ENCODE data around the gene MTHFS.
"Not testable (repeated sequence)": the region's sequence is repeated elsewhere in the genome, so short reads cannot be mapped to it uniquely, and the experiment has no call there.

Gene MTHFS

GRCh38 chr15:79942741-79943481, 46.1 kb upstream of the MTHFS start:
- no peaks in the 10 kb centered on the region for H3K36me3 ChIP-seq (ENCODE audit: low read length)
- no peak for TF ChIP-seq CTCF (IDR thresholded peaks at IDR 0.05; ENCODE audit: insufficient read depth, low read length, poor library complexity, severe bottlenecking)
- TF ChIP-seq EZH2phosphoT487 (conservative IDR thresholded peaks at IDR 0.05; ENCODE audit: low read length), result no peak
- no peak overlapping the region for H3K27ac ChIP-seq (ENCODE audit: low read depth, low read length)
- no peak overlapping the region for H3K4me2 ChIP-seq (ENCODE audit: low read depth, low read length, poor library complexity, severe bottlenecking)
- no peak overlapping the region for H3K9ac ChIP-seq (ENCODE audit: low read length)
- H3K27me3 ChIP-seq (ENCODE audit: low read length), result no peaks in the 10 kb centered on the region
- no peak overlapping the region for H2AFZ ChIP-seq (ENCODE audit: low read depth, low read length, severe bottlenecking)
- H3K79me2 ChIP-seq (ENCODE audit: insufficient read depth, low read length), result no peaks in the 10 kb centered on the region
- no peaks in the 10 kb centered on the region for H3K9me2 ChIP-seq (replicated peaks; ENCODE audit: insufficient read depth, low read length)
- H3K4me3 ChIP-seq (ENCODE audit: insufficient read depth, low read length, poor library complexity, severe bottlenecking), result no peak overlapping the region
- no peaks in the 10 kb centered on the region for H3K9me3 ChIP-seq (ENCODE audit: insufficient read depth, low read length)
- no peaks in the 10 kb centered on the region for H3F3A ChIP-seq (ENCODE audit: insufficient read depth)
- no peaks in the 10 kb centered on the region for H4K20me1 ChIP-seq (ENCODE audit: low read depth, low read length)

GRCh38 chr15:79939399-79939798, 42.6 kb upstream of the MTHFS start:
- Histone ChIP-seq H3K9ac (ENCODE audit: low read length) (no peak overlapping the region), H3K9me2 (replicated peaks; ENCODE audit: insufficient read depth, low read length) (no peaks in the 10 kb centered on the region), H3K36me3 (ENCODE audit: low read length) (no peaks in the 10 kb centered on the region), H3F3A (ENCODE audit: insufficient read depth) (no peaks in the 10 kb centered on the region), H3K27me3 (ENCODE audit: low read length) (no peaks in the 10 kb centered on the region), H3K27ac (ENCODE audit: low read depth, low read length) (no peak overlapping the region), H3K4me2 (ENCODE audit: low read depth, low read length, poor library complexity, severe bottlenecking) (no peak overlapping the region), H3K4me3 (ENCODE audit: insufficient read depth, low read length, poor library complexity, severe bottlenecking) (no peak overlapping the region), H2AFZ (ENCODE audit: low read depth, low read length, severe bottlenecking) (no peak overlapping the region), H3K79me2 (ENCODE audit: insufficient read depth, low read length) (no peaks in the 10 kb centered on the region), H4K20me1 (ENCODE audit: low read depth, low read length) (no peaks in the 10 kb centered on the region), H3K9me3 (ENCODE audit: insufficient read depth, low read length) (no peaks in the 10 kb centered on the region)
- TF ChIP-seq CTCF (IDR thresholded peaks at IDR 0.05; ENCODE audit: insufficient read depth, low read length, poor library complexity, severe bottlenecking) (no peak), EZH2phosphoT487 (conservative IDR thresholded peaks at IDR 0.05; ENCODE audit: low read length) (no peak)

GRCh38 chr15:79938143-79938542, 41.3 kb upstream of the MTHFS start:
- H3K4me2 ChIP-seq (ENCODE audit: low read depth, low read length, poor library complexity, severe bottlenecking), result no peak overlapping the region
- H3K36me3 ChIP-seq (ENCODE audit: low read length), result no peaks in the 10 kb centered on the region
- no peaks in the 10 kb centered on the region for H3F3A ChIP-seq (ENCODE audit: insufficient read depth)
- no peak overlapping the region for H3K4me3 ChIP-seq (ENCODE audit: insufficient read depth, low read length, poor library complexity, severe bottlenecking)
- no peaks in the 10 kb centered on the region for H3K79me2 ChIP-seq (ENCODE audit: insufficient read depth, low read length)
- H3K9me3 ChIP-seq (ENCODE audit: insufficient read depth, low read length), result no peaks in the 10 kb centered on the region
- no peaks in the 10 kb centered on the region for H3K27me3 ChIP-seq (ENCODE audit: low read length)
- no peaks in the 10 kb centered on the region for H4K20me1 ChIP-seq (ENCODE audit: low read depth, low read length)
- no peak overlapping the region for H3K27ac ChIP-seq (ENCODE audit: low read depth, low read length)
- H3K9me2 ChIP-seq (replicated peaks; ENCODE audit: insufficient read depth, low read length), result no peaks in the 10 kb centered on the region
- H2AFZ ChIP-seq (ENCODE audit: low read depth, low read length, severe bottlenecking), result no peak overlapping the region
- TF ChIP-seq EZH2phosphoT487 (conservative IDR thresholded peaks at IDR 0.05; ENCODE audit: low read length), result no peak
- no peak for TF ChIP-seq CTCF (IDR thresholded peaks at IDR 0.05; ENCODE audit: insufficient read depth, low read length, poor library complexity, severe bottlenecking)
- H3K9ac ChIP-seq (ENCODE audit: low read length), result no peak overlapping the region

GRCh38 chr15:79935556-79936201, 38.9 kb upstream of the MTHFS start:
- H3K27ac ChIP-seq (ENCODE audit: low read depth, low read length); H3K36me3 ChIP-seq (ENCODE audit: low read length); H3K9me3 ChIP-seq (ENCODE audit: insufficient read depth, low read length); H3K9ac ChIP-seq (ENCODE audit: low read length); H3K27me3 ChIP-seq (ENCODE audit: low read length); H3F3A ChIP-seq (ENCODE audit: insufficient read depth); H3K79me2 ChIP-seq (ENCODE audit: insufficient read depth, low read length); H3K4me3 ChIP-seq (ENCODE audit: insufficient read depth, low read length, poor library complexity, severe bottlenecking); H3K4me2 ChIP-seq (ENCODE audit: low read depth, low read length, poor library complexity, severe bottlenecking); H4K20me1 ChIP-seq (ENCODE audit: low read depth, low read length); H2AFZ ChIP-seq (ENCODE audit: low read depth, low read length, severe bottlenecking); H3K9me2 ChIP-seq (replicated peaks; ENCODE audit: insufficient read depth, low read length): not testable (repeated sequence)

Measured in SU-DHL-6 (cell line).